ENCODE measurements around the gene APPL2.

GRCh38 chr12:105156260-105156659 is 79.7 kb downstream of the APPL2 start:
- TF ChIP-seq GATA2 (IDR thresholded peaks at IDR 0.05; ENCODE audit: low read depth, low read length) = no peak
- no peak for TF ChIP-seq GATA3 (IDR thresholded peaks at IDR 0.05; ENCODE audit: low read depth, low read length)
